Type B pancreatic cell (in vitro differentiated cells): ENCODE data around the gene IL1R2. TPM values are rescaled to one million over a fixed set of nuclear protein-coding genes. Genes with fewer than 3 reads are reported as not detected.
"Not testable (repeated sequence)": the region's sequence is repeated elsewhere in the genome, so short reads cannot be mapped to it uniquely, and the experiment has no call there.

Experiments
- DNase-seq: peaks from one replicate; pipeline ENCODE4 v3.0.0; 2021; ENCODE audit warnings: mixed read lengths; ENCODE audit not compliant: unreplicated experiment; ENCODE audit errors: extremely low spot score
- H3K27ac Mint-ChIP-seq: 2 replicates; pipeline ENCODE4 v1.8.0; 2021; ENCODE audit warnings: mild to moderate bottlenecking, mixed read lengths
- H3K27me3 Mint-ChIP-seq: 2 replicates; pipeline ENCODE4 v1.8.0; 2021; ENCODE audit warnings: mixed read lengths
- H3K36me3 Mint-ChIP-seq: 2 replicates; pipeline ENCODE4 v1.8.0; 2021; ENCODE audit warnings: mixed read lengths
- H3K4me1 Mint-ChIP-seq: one replicate; pipeline ENCODE4 v1.8.0; 2021; ENCODE audit warnings: mixed read lengths; ENCODE audit not compliant: unreplicated experiment
- H3K4me3 Mint-ChIP-seq: 2 replicates; pipeline ENCODE4 v1.8.0; 2021; ENCODE audit warnings: mild to moderate bottlenecking, mixed read lengths
- H3K9me3 Mint-ChIP-seq: 2 replicates; pipeline ENCODE4 v1.8.0; 2021; ENCODE audit warnings: mixed read lengths
- CTCF ChIP-seq: fragments of 200-600 bp; sonication (generic); conservative IDR thresholded peaks from 2 replicates; pipeline ENCODE4 v1.5.0; 2021; ENCODE audit warnings: antibody characterized with exemption, mild to moderate bottlenecking
- total RNA-seq: library from RNA; stranded (reverse); gene quantifications from 2 replicates; pipeline ENCODE4 v1.2.1, GENCODE V29; 2021; ENCODE audit warnings: low replicate concordance

The IL1R2 gene
- total RNA-seq, 1 donor from 2014 or later: 0.48 TPM

DNA sequence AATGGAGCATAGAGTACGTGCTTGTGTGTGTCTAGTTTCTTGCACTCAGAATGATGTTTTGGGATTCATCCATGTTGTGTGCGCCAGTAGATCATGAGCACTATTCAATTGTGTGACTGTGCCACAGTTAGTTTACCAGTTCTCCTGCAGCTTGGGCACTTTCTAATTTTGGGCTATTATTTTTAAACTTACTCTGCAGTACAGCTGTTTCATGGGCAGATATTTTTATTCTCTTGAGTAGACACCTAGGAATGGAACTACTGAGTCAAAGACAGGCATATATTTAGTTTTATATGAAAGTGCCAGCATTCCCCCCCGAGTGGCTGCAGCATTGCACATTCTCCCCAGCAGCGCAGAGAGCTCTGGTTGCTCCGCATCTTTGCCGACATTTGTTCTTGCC is 74.8 kb downstream of the IL1R2 start:
- H3K36me3 Mint-ChIP-seq: no peaks in the 10 kb centered on the region
- H3K4me1 Mint-ChIP-seq: peaks cover 38% of the 10 kb centered on the region
- H3K4me3 Mint-ChIP-seq: no peak overlapping the region
- no peak for TF ChIP-seq CTCF
- H3K9me3 Mint-ChIP-seq: no peaks in the 10 kb centered on the region
- no peaks in the 10 kb centered on the region for H3K27me3 Mint-ChIP-seq
- DNase-seq: no peak
- no peak overlapping the region for H3K27ac Mint-ChIP-seq

DNA sequence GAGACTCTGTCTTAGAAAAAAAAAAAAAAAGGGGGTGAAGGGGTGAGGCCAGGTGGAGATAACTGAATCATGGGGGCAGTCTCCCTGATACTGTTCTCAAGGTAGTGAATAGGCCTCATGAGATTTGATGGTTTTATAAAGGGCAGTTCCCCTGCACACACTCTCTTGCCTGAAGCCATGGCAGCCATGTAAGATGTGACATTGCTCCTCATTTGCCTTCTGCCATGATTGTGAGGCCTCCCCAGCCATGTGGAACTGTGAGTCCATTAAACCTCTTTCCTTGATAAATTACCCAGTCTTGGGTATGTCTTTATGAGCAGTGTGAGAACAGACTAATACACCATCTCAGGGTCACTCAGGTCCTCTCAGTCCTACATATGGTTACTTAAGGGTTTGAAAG is 76.4 kb downstream of the IL1R2 start:
- not testable (repeated sequence) for DNase-seq, H3K9me3 Mint-ChIP-seq
- H3K4me1 Mint-ChIP-seq: peaks cover 31% of the 10 kb centered on the region

GRCh38 chr2:102069311-102069974 is 77.7 kb downstream of the IL1R2 start:
- no peaks in the 10 kb centered on the region for H3K27me3 Mint-ChIP-seq
- no peaks in the 10 kb centered on the region for H3K36me3 Mint-ChIP-seq
- DNase-seq: no peak
- H3K9me3 Mint-ChIP-seq: no peaks in the 10 kb centered on the region
- H3K27ac Mint-ChIP-seq: no peak overlapping the region
- H3K4me3 Mint-ChIP-seq: no peak overlapping the region
- peaks cover 20% of the 10 kb centered on the region for H3K4me1 Mint-ChIP-seq
- no peak for TF ChIP-seq CTCF

More for the DNA sequence above, 76.4 kb downstream of the IL1R2 start:
- not testable (repeated sequence) for H3K36me3 Mint-ChIP-seq, H3K27me3 Mint-ChIP-seq, H3K4me3 Mint-ChIP-seq, H3K27ac Mint-ChIP-seq

DNA sequence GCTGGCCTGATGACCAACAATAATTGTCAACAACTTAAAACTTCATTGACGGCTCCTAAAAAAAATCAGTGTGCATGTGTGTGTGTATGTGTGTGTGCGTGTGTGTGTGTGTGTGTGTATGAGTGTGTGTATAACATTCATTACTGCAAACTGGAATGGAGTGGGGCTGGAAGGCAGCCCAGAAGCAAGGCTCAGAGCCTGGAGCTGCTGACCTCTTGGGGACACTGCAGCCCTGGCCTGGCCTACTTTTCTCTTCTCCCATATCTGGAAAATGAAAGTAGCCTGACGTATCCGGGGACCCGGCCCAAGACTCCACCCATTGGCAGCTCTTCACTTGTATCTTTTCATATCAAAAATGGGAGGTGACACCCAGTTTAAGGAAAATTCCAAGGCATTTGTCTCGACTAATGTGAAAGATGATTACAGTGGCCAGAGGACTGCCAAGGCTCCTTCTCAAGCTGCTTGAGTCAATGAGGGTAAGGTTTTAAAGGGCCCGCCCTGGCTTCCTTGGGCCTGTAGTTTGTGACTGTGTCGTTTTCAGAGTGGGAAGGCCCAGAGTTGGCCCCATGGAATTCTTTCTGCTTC is 78.4 kb downstream of the IL1R2 start:
- no peaks in the 10 kb centered on the region for H3K9me3 Mint-ChIP-seq
- no peak for DNase-seq
- H3K27me3 Mint-ChIP-seq: no peaks in the 10 kb centered on the region
- H3K36me3 Mint-ChIP-seq: no peaks in the 10 kb centered on the region
- peaks cover 13% of the 10 kb centered on the region for H3K4me1 Mint-ChIP-seq
- no peak overlapping the region for H3K4me3 Mint-ChIP-seq
- TF ChIP-seq CTCF: no peak
- no peak overlapping the region for H3K27ac Mint-ChIP-seq

DNA sequence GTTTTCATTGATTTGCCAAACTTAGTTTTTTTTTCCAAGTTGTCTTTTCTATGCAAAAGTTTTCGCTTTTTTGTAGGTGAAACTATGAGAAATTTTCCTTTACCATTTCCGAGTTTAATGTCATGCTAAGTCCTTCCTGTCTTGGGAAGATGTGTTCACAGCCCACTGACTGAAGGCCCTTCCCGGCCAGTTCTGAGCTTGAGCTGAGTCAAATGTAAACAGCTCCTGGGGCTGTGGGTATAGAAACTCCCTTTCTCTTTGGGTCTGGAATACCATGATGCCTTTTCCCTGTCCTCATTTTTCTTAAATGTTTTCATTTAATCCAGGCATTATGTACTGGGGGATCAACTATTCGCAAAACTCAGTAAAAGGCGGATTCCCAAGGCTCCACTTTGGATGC is 81.0 kb downstream of the IL1R2 start:
- DNase-seq: no peak
- Mint-ChIP-seq H3K36me3 (no peaks in the 10 kb centered on the region), H3K9me3 (no peaks in the 10 kb centered on the region), H3K4me1 (peaks cover 4% of the 10 kb centered on the region), H3K4me3 (no peak overlapping the region), H3K27ac (no peak overlapping the region), H3K27me3 (no peaks in the 10 kb centered on the region)
- TF ChIP-seq CTCF: no peak

GRCh38 chr2:102073168-102073724 is 81.5 kb downstream of the IL1R2 start:
- Mint-ChIP-seq H3K36me3 (no peaks in the 10 kb centered on the region), H3K4me1 (peaks cover 4% of the 10 kb centered on the region), H3K27me3 (no peaks in the 10 kb centered on the region), H3K9me3 (no peaks in the 10 kb centered on the region), H3K27ac (no peak overlapping the region), H3K4me3 (no peak overlapping the region)
- TF ChIP-seq CTCF: no peak
- DNase-seq: no peak
